ENCODE data around the gene CALR.

GRCh38 chr19:12907166-12907565 is 31.2 kb upstream of the CALR start:
- TF ChIP-seq, protein P1, sequence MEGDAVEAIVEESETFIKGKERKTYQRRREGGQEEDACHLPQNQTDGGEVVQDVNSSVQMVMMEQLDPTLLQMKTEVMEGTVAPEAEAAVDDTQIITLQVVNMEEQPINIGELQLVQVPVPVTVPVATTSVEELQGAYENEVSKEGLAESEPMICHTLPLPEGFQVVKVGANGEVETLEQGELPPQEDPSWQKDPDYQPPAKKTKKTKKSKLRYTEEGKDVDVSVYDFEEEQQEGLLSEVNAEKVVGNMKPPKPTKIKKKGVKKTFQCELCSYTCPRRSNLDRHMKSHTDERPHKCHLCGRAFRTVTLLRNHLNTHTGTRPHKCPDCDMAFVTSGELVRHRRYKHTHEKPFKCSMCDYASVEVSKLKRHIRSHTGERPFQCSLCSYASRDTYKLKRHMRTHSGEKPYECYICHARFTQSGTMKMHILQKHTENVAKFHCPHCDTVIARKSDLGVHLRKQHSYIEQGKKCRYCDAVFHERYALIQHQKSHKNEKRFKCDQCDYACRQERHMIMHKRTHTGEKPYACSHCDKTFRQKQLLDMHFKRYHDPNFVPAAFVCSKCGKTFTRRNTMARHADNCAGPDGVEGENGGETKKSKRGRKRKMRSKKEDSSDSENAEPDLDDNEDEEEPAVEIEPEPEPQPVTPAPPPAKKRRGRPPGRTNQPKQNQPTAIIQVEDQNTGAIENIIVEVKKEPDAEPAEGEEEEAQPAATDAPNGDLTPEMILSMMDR (IDR thresholded peaks at IDR 0.05): no peak
- TF ChIP-seq POLR2A (IDR thresholded peaks at IDR 0.05) (no peak), POLR2AphosphoS5 (IDR thresholded peaks at IDR 0.05) (no peak)
